ENCODE measurements around the gene TUBG2.
"Not testable (repeated sequence)": the region's sequence is repeated elsewhere in the genome, so short reads cannot be mapped to it uniquely, and the experiment has no call there.

The TUBG2 gene

GRCh38 chr17:42659079-42659931, at the start of gene TUBG2:
TSS of gene TUBG2 (plus strand) at chr17:42659284. CDS start at chr17:42659504, 220 bp downstream.
- peak; percentile 40 to 93 (median 83) for DNase-seq

DNA sequence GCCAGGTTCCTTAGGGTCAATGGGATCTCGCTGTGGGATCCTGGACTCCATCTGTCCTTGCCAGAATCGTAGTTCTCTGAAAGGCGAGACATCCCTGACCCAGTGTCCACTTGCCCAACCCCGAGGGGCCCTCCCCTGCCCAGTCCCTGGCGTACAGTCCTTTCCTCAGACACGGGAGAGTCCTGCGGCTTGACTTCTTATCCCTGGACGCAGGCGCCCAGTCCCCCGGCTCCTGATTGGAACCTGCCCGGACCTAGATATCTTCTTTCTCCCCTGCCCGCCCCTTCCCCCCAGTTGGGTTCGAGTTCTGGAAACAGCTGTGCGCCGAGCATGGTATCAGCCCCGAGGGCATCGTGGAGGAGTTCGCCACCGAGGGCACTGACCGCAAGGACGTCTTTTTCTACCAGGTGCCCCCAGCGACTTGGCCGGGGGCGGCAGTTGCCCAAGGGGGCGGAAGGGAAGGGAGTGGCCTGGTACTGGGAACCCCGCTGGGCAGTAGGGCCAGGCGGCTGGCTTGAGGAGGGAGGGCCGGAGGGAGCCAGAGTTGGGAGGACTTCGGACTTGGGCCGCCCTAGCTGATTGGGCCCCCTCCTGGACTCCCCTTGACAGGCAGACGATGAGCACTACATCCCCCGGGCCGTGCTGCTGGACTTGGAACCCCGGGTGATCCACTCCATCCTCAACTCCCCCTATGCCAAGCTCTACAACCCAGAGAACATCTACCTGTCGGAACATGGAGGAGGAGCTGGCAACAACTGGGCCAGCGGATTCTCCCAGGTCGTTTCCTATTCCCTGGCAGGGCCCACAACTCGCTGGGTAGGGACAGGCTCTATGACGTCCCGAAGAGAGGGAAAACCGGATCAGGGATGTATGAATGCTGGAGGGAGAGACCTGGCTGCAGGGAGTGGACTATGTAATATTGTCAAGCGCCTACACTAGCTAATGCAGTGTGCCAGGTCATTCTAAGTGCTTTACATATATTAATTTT, 49.0 kb upstream of the TUBG2 start:
- DNase-seq: peak in 14 of 58 donors; percentile 28 to 74 (median 46)

GRCh38 chr17:42612013-42612412, 47.1 kb upstream of the TUBG2 start:
- no peak for DNase-seq

- no peak for DNase-seq
Measured at GRCh38 chr17:42613699-42614295, 45.3 kb upstream of the TUBG2 start.

DNA sequence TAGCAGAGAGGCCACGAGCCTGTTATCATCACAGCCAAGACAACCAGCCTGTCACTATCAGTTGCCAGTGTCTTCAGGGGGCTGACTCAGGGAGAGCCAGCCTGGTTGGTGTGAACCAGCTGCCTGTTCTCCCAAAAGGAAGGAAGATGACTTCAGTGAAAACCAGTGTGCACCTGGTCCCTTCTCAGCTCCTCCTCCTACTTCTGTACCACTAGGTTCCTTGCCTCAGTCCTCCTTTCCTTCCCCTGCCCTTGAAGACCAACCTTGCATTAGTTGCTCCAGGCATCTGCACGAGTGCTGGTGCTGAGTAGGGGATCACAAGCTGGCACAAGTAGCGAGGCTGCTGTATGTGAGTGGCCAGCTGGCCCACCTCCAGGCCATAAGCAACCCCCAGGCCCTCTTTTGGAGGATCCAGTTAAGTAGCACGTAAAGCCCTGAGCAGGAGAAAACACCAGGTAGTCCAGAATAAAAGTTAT, 41.1 kb upstream of the TUBG2 start:
- no peak for DNase-seq

DNA sequence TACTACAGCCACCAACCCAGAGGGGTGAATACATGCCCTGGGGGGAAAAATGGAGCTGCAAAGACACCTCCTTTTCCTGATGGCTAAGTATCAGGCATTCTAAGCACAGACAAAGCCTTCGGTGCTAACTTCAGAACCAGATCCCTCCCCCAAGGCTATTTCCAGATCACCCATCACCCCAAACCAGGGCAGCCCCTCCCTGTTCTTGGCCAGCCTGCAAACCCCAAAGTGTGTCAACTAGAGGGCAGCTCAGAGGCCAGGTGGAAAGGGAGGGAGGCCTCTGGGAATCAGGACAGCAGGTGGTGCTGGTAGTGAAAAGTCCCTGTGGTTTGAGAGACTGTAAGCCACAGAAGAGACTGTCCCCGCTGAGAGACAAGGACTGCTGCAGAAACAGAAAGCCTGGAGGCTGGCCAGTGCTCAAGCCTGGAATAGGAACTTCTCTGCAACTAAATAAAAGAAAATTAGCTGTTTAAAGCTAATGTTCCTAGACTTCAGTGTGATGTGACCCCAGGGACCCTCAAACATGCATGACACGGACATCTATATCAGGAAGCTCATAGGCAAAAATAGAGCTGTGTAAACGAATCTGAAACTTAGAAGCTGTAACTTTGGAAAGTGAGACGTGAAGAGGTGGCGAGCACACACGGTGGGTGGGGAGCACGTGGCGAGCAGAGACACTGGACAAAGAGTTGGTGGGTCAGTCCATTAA, 40.5 kb upstream of the TUBG2 start:
- peak in 9 of 58 donors; percentile 1 to 20 (median 4) for DNase-seq

GRCh38 chr17:42621987-42622386, 37.1 kb upstream of the TUBG2 start:
- not testable (repeated sequence) for DNase-seq

DNA sequence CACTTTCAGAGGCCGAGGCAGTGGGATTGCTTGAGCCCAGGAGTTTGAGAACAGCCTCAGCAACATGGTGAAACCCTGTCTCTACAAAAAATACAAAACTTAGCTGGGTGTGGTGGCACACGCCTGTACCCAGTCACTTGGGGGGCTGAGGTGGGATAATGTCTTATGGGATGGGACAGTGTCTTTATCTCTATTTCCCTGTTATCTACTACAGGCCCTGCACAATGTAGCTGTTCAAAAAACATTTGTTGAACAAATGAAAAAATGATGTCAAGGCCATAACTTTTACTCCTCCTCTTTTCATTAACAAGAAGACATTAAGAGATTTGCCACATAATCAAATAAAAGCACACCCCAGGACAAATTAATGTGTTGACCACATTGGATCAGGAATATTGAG, 35.8 kb upstream of the TUBG2 start:
- no peak for DNase-seq

- DNase-seq: no peak
Measured at GRCh38 chr17:42623732-42624596, 35.1 kb upstream of the TUBG2 start.

DNA sequence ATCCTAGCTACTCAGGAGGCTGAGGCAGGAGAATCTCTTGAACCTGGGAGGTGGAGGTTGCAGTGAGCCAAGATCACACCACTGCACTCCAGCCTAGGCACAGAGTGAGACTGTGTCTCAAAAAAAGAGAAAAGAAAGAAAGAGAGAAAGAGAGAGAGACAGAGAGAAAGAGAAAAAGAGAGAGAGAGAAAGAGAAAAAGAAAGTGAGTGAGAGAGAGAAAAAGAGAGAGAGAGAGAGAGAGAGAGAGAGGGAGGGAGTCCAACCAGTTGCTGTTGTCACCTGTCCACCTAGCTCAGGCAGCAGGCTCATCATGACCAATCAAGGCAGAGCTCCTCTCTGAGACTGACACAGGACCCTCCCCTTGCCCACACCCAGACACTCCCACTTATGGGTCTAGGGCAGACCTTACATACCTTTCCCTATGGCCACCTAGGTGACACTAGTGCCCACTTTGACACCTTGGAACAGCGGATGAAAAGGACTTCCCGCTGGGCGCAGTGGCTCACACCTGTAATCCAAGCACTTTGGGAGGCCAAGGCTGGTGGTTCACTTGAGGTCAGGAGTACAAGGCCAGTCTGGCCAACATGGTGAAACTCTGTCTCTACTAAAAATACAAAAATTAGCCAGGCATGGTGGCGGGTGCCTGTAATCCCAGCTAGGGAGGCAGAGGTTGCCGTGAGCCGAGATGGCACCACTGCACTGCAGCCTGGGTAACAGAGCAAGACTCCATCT, 31.9 kb upstream of the TUBG2 start:
- not testable (repeated sequence) for DNase-seq

DNA sequence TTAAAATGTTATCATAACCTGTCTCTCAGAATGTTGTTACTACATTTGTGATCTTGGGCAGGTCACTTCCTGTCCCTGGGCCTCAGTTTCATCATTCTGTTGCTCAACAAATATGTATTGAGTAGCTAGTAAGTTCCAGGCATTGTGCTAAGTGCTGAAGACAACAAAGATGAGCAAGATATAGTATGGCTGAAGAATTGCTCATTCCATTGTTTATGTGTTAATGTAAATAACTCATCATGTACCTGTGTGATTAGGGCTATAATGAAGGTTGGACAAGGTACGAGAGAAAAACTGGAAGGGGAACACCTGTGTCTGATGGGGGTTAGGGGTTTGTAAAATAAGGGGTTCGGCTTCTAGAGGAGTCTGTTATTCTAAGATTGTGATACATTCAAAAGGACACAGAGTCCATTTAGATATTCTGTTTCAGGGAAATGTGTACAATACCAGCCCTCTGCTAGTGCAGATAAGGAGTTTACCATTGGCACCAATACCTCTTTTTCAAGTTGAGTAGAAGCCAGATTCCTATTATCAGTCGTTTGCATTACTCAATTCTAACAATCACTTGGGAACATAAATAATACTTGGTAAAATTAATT, 29.6 kb upstream of the TUBG2 start:
- no peak for DNase-seq

GRCh38 chr17:42632949-42633444, 26.1 kb upstream of the TUBG2 start:
- no peak for DNase-seq

DNA sequence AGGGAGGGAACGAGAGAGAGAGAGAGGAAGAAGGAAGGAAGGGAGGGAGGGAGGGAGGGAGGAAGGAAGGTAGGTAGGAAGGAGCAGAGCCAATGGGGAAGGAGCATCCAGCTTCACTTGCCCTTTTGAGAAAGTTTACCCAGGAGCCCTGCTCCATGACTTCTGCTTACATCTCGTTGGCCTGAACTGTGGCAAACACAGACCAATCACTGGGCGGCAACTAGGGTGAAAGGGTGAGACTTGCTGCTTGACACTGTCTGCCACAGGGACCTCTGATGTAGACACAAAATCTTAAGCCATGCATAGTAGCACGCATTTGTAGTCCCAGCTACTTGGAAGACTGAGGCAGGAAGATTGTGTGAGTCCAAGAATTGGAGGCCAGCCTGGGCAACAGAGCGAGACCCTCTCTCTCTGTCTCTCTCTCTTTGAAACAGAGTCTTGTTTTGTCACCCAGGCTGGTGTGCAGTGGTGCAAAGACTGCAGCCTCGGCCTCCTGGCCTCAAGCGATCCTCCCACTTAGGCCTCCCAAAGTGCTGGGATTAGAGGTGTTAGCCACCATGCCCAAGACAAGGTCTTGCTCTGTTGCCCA, 19.5 kb upstream of the TUBG2 start:
- DNase-seq: no peak

DNA sequence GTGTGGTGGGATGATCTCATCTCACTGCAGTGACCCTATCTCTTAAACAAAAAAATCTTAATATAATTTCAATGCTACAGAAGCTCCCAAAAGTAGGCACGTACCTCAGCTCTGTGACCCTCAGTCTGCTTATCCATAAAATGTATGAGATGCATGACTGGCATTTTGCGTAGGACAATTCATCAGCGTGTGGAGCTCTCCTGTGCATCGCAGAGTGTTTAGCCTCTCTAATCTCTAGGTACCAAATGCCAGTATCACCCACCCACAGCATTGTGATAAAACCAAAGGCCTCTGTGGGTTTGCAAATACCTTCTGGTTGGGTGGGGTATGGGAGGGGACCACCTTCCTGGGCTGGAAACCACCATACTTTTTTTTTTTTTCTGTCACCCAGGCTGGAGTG, 19.0 kb upstream of the TUBG2 start:
- DNase-seq: no peak

- no peak for DNase-seq
Measured at GRCh38 chr17:42642336-42642735, 16.7 kb upstream of the TUBG2 start.

GRCh38 chr17:42647778-42648177, 11.3 kb upstream of the TUBG2 start:
- DNase-seq: no peak

DNA sequence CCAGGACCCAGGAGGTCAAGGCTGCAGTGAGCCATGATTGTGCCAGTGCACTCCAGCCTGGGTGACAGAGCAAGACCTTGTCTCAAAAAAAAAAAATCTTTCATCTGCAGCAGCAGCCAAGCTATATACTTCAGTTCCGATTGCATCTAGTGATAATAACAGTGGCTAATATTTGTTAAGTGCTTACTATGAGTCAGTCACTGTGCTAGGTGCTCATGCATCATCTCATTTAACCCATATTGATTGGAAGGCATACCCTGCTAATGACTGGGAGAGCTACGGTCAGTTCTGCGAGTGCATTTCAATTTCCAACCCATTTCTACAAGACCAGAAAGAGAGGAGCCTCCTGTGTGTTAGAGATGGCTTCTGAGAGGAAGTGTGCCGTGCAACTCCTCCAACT, 7.7 kb upstream of the TUBG2 start:
- no peak for DNase-seq
